Urothelium cell line (cell line): Measurements from ENCODE around the gene GSTA4.
"Not testable (repeated sequence)": the region's sequence is repeated elsewhere in the genome, so short reads cannot be mapped to it uniquely, and the experiment has no call there.

Source experiments
- DNase-seq: peaks from one replicate; pipeline ENCODE4 v3.0.0; 2011; ENCODE audit warnings: low spot score, mixed read lengths
- FAIRE-seq: peaks from 2 replicates; lab custom pipeline; 2011; peaks lifted over from hg19 to GRCh38; lab: Jason Lieb, UNC

GSTA4 gene

GRCh38 chr6:52976591-52977035 lies 18.5 kb downstream of the GSTA4 start:
- FAIRE-seq = no peak

GRCh38 chr6:52976149-52976548 lies 18.9 kb downstream of the GSTA4 start:
- no peak for DNase-seq
- no peak for FAIRE-seq

More at GRCh38 chr6:52976591-52977035, 18.5 kb downstream of the GSTA4 start:
- no peak for DNase-seq

GRCh38 chr6:52975580-52975979 lies 19.5 kb downstream of the GSTA4 start:
- DNase-seq = no peak

GRCh38 chr6:52972989-52973388 lies 22.1 kb downstream of the GSTA4 start:
- no peak for FAIRE-seq
- no peak for DNase-seq

More at GRCh38 chr6:52975580-52975979, 19.5 kb downstream of the GSTA4 start:
- FAIRE-seq = no peak

GRCh38 chr6:52969359-52969758 lies 25.7 kb downstream of the GSTA4 start:
- DNase-seq (no peak), FAIRE-seq (no peak)

GRCh38 chr6:52966101-52966500 lies 29.0 kb downstream of the GSTA4 start:
- no peak for FAIRE-seq

GRCh38 chr6:52965380-52965779 lies 29.7 kb downstream of the GSTA4 start:
- no peak for FAIRE-seq
- no peak for DNase-seq

More at GRCh38 chr6:52966101-52966500, 29.0 kb downstream of the GSTA4 start:
- no peak for DNase-seq

- DNase-seq (no peak), FAIRE-seq (no peak)
These were observed 30.8 kb downstream of the GSTA4 start for GRCh38 chr6:52964318-52964717.

GRCh38 chr6:52962701-52963100 lies 32.4 kb downstream of the GSTA4 start:
- FAIRE-seq = no peak
- no peak for DNase-seq

GRCh38 chr6:52961022-52961421 lies 34.1 kb downstream of the GSTA4 start:
- not testable (repeated sequence) for DNase-seq

GRCh38 chr6:52960211-52960610 lies 34.9 kb downstream of the GSTA4 start:
- not testable (repeated sequence) for DNase-seq, FAIRE-seq

More at GRCh38 chr6:52961022-52961421, 34.1 kb downstream of the GSTA4 start:
- FAIRE-seq = not testable (repeated sequence)

GRCh38 chr6:52958546-52959255 lies 36.4 kb downstream of the GSTA4 start:
- FAIRE-seq (no peak), DNase-seq (no peak)

- FAIRE-seq (no peak), DNase-seq (no peak)
These were observed 39.2 kb downstream of the GSTA4 start for GRCh38 chr6:52955871-52956270.

- no peak for DNase-seq
- FAIRE-seq = no peak
These were observed 40.9 kb downstream of the GSTA4 start for GRCh38 chr6:52953911-52954839.

- FAIRE-seq = no peak
- DNase-seq = no peak
These were observed 48.8 kb downstream of the GSTA4 start for GRCh38 chr6:52946306-52946705.

- not testable (repeated sequence) for FAIRE-seq, DNase-seq
These were observed 52.3 kb downstream of the GSTA4 start for GRCh38 chr6:52942821-52943220.

- FAIRE-seq = no peak
- DNase-seq = no peak
These were observed 52.9 kb downstream of the GSTA4 start for GRCh38 chr6:52942221-52942620.

- FAIRE-seq (no peak), DNase-seq (no peak)
These were observed 57.2 kb downstream of the GSTA4 start for GRCh38 chr6:52937908-52938307.

GRCh38 chr6:52933778-52934177 lies 61.3 kb downstream of the GSTA4 start:
- DNase-seq = no peak
- no peak for FAIRE-seq

GRCh38 chr6:52931351-52931750 lies 63.7 kb downstream of the GSTA4 start:
- FAIRE-seq (no peak), DNase-seq (no peak)

GRCh38 chr6:52929321-52930164 lies 65.5 kb downstream of the GSTA4 start:
- peak; percentile 82 for DNase-seq
- FAIRE-seq = peak; percentile 81
